GM23338 (cell line): ENCODE measurements around the gene FGGY. TPM values are rescaled to one million over a fixed set of nuclear protein-coding genes. Genes with fewer than 3 reads are reported as not detected.
A peak's percentile ranks its signal among the peaks of the same experiment; 100 is the strongest.

Source experiments
- ATAC-seq: fragments of 200-7000 bp; cut with Tn5 transposase; 3 replicates; pipeline ENCODE4 v1.9.1; 2020
- DNase-seq: peaks from one replicate; pipeline ENCODE4 v3.0.0-alpha.2; 2015; ENCODE audit warnings: low spot score
- H2AFZ ChIP-seq: fragments of 200-600 bp; sonication (generic); 2 replicates; pipeline ENCODE4 v1.8.0; 2016; ENCODE audit warnings: antibody characterized with exemption, mild to moderate bottlenecking, moderate library complexity
- H3F3A ChIP-seq: fragments of 200-600 bp; sonication (generic); replicated peaks from 2 replicates; pipeline ENCODE4 v1.8.0; 2017; ENCODE audit warnings: antibody characterized with exemption, mixed run types, low read depth
- H3K27ac ChIP-seq: fragments of 200-600 bp; sonication (generic); 2 replicates; pipeline ENCODE4 v1.6.1; 2016; ENCODE audit warnings: low read depth
- H3K27me3 ChIP-seq: fragments of 200-600 bp; sonication (generic); 2 replicates; pipeline ENCODE4 v1.8.0; 2016; ENCODE audit warnings: mild to moderate bottlenecking, mixed run types, moderate library complexity; ENCODE audit not compliant: insufficient read depth
- H3K36me3 ChIP-seq: fragments of 200-600 bp; sonication (generic); 2 replicates; pipeline ENCODE4 v1.8.0; 2016; ENCODE audit warnings: mild to moderate bottlenecking; ENCODE audit not compliant: insufficient read depth
- H3K4me1 ChIP-seq: fragments of 200-600 bp; sonication (generic); 2 replicates; pipeline ENCODE4 v1.8.0; 2016; ENCODE audit warnings: mild to moderate bottlenecking, moderate library complexity; ENCODE audit not compliant: insufficient read depth
- H3K4me2 ChIP-seq: fragments of 200-600 bp; sonication (generic); 2 replicates; pipeline ENCODE4 v1.7.1; 2017; ENCODE audit warnings: mixed run types
- H3K4me3 ChIP-seq: fragments of 200-600 bp; sonication (generic); 2 replicates; pipeline ENCODE4 v1.6.1; 2016; ENCODE audit warnings: mixed run types
- H3K79me2 ChIP-seq: fragments of 200-600 bp; sonication (generic); replicated peaks from 2 replicates; pipeline ENCODE4 v1.8.0; 2017; ENCODE audit warnings: mild to moderate bottlenecking; ENCODE audit not compliant: insufficient read depth
- H3K9me2 ChIP-seq: fragments of 200-600 bp; sonication (generic); 2 replicates; pipeline ENCODE4 v1.8.0; 2017; ENCODE audit not compliant: insufficient read depth
- H4K20me1 ChIP-seq: fragments of 200-600 bp; sonication (generic); replicated peaks from 2 replicates; pipeline ENCODE4 v1.8.0; 2017; ENCODE audit warnings: mild to moderate bottlenecking; ENCODE audit not compliant: insufficient read depth
- H3K27ac Mint-ChIP-seq: 2 replicates; pipeline ENCODE4 v1.8.0; 2020; ENCODE audit warnings: inconsistent platforms, mild to moderate bottlenecking, moderate library complexity, mixed read lengths
- H3K27me3 Mint-ChIP-seq: 3 replicates; pipeline ENCODE4 v1.8.0; 2022; ENCODE audit warnings: low read depth, mild to moderate bottlenecking, moderate library complexity, mixed read lengths, inconsistent platforms; ENCODE audit not compliant: insufficient read depth, poor library complexity
- H3K36me3 Mint-ChIP-seq: 3 replicates; pipeline ENCODE4 v1.8.0; 2021; ENCODE audit warnings: low read depth, mild to moderate bottlenecking, inconsistent platforms, moderate library complexity, mixed read lengths
- H3K4me1 Mint-ChIP-seq: 3 replicates; pipeline ENCODE4 v1.8.0; 2020; ENCODE audit warnings: mild to moderate bottlenecking, inconsistent platforms, mixed read lengths
- H3K4me3 Mint-ChIP-seq: 3 replicates; pipeline ENCODE4 v1.8.0; 2021; ENCODE audit warnings: moderate library complexity, mild to moderate bottlenecking, inconsistent platforms, mixed read lengths
- H3K9me3 Mint-ChIP-seq: 3 replicates; pipeline ENCODE4 v1.8.0; 2020; ENCODE audit warnings: moderate library complexity, mild to moderate bottlenecking, inconsistent platforms, mixed read lengths
- CREB1 ChIP-seq: fragments of 250-450 bp; sonication (Bioruptor Pico); IDR thresholded peaks from 2 replicates; pipeline ENCODE4 v1.5.0; 2020; ENCODE audit warnings: low read depth, mild to moderate bottlenecking, moderate library complexity
- ETS1 ChIP-seq: IDR thresholded peaks from 2 replicates; pipeline ENCODE4 v1.6.1; 2016; ENCODE audit warnings: antibody characterized with exemption
- EZH2 ChIP-seq: fragments of 200-600 bp; sonication (generic); IDR thresholded peaks from one replicate; pipeline ENCODE4 v1.8.0; 2017; ENCODE audit warnings: antibody characterized with exemption, mild to moderate bottlenecking, low read depth; ENCODE audit not compliant: unreplicated experiment
- EZH2phosphoT487 ChIP-seq: fragments of 200-600 bp; sonication (generic); IDR thresholded peaks from one replicate; pipeline ENCODE4 v1.8.1; 2018; ENCODE audit warnings: antibody characterized with exemption; ENCODE audit not compliant: unreplicated experiment
- JUNB ChIP-seq: IDR thresholded peaks from one replicate; pipeline ENCODE4 v1.6.1; 2016; ENCODE audit warnings: antibody characterized with exemption; ENCODE audit not compliant: unreplicated experiment
- NANOG ChIP-seq: IDR thresholded peaks from 2 replicates; pipeline ENCODE4 v1.6.1; 2016; ENCODE audit warnings: antibody characterized with exemption, borderline replicate concordance
- POLR2AphosphoS5 ChIP-seq: IDR thresholded peaks from 2 replicates; pipeline ENCODE4 v1.6.1; 2016; ENCODE audit warnings: antibody characterized with exemption, low read depth
- STAT1 ChIP-seq: IDR thresholded peaks from one replicate; pipeline ENCODE4 v1.6.1; 2016; ENCODE audit warnings: antibody characterized with exemption; ENCODE audit not compliant: unreplicated experiment
- ZNF114 ChIP-seq: fragments of 250-450 bp; sonication (Bioruptor Pico); IDR thresholded peaks from 2 replicates; pipeline ENCODE4 v1.5.0; 2020; ENCODE audit warnings: mild to moderate bottlenecking, moderate library complexity
- ZNF331 ChIP-seq: fragments of 250-450 bp; sonication (Bioruptor Pico); IDR thresholded peaks from 2 replicates; pipeline ENCODE4 v1.5.0; 2020; ENCODE audit warnings: low read depth, mild to moderate bottlenecking, moderate library complexity
- polyA plus RNA-seq: library from polyadenylated mRNA; unstranded; fragments of >200 nt; fragmentation: Nextera tagmentation; extraction: Ambion mirVana; gene quantifications from 2 replicates; pipeline ENCODE4 v1.2.1, GENCODE V29; 2016
- total RNA-seq: library from RNA; depleted of rRNA; stranded (reverse); fragments of >200 nt; shearing (Covaris generic); gene quantifications from 2 replicates; pipeline ENCODE4 v1.2.3, GENCODE V29; 2014
- TF ChIP-seq, protein P1 (sequence below), 2 experiments: fragments of 200-600 bp in 1 of 2; sonication (generic) in 1 of 2; conservative IDR thresholded peaks; 2 replicates each; pipeline versions ENCODE4 v1.5.1 to v1.6.1; 2016 to 2017; ENCODE audit warnings: antibody characterized with exemption in 2 of 2, low read depth in 2 of 2, mild to moderate bottlenecking in 2 of 2, moderate library complexity in 1 of 2
- TF ChIP-seq, protein P2 (sequence below): fragments of 250-450 bp; sonication (Bioruptor Pico); IDR thresholded peaks from 2 replicates; pipeline ENCODE4 v1.5.0; 2020; ENCODE audit warnings: mild to moderate bottlenecking, moderate library complexity

The FGGY gene
- total and polyA plus RNA-seq, 2 experiments from 2014 or later, result 10.9 to 21.4 TPM

DNA sequence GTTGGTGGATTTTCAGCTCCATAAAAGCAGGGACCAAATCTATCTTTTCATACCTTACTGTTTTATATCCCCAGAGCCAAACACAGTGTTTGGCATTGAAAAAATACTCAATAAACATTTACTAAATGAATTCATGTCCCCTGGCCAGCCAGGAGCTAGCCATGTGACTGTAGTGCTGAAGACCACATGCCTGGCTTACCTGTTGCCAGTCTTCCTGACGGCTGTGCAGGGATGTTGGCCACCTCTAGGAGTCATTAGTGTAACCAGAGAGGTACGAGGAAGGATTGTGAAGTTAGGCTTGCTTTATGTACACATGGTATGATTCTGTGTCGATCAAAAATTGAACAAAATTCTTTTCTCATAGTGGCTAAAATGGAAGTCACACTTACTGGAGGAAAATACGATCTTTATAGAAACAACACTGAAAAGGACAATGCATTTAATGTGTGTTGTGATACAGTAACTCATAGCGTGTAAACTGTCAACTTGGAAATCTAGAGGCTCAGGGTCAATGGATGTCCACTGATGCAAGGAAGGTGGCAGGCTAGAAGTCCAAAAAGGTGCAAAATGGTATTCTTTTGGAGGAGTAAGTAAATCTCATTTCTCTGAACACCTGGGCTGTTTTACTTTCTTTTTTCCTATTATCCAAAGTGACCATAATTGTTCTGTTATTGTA lies 60.9 kb downstream of the FGGY start (continued):
- TF ChIP-seq, protein P1, sequence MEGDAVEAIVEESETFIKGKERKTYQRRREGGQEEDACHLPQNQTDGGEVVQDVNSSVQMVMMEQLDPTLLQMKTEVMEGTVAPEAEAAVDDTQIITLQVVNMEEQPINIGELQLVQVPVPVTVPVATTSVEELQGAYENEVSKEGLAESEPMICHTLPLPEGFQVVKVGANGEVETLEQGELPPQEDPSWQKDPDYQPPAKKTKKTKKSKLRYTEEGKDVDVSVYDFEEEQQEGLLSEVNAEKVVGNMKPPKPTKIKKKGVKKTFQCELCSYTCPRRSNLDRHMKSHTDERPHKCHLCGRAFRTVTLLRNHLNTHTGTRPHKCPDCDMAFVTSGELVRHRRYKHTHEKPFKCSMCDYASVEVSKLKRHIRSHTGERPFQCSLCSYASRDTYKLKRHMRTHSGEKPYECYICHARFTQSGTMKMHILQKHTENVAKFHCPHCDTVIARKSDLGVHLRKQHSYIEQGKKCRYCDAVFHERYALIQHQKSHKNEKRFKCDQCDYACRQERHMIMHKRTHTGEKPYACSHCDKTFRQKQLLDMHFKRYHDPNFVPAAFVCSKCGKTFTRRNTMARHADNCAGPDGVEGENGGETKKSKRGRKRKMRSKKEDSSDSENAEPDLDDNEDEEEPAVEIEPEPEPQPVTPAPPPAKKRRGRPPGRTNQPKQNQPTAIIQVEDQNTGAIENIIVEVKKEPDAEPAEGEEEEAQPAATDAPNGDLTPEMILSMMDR (conservative IDR thresholded peaks at IDR 0.05; ENCODE audit: low read depth in 2 of 2), result peak in 1 of 2 experiments; percentile 27; a peak in 2 of 4 replicates
- TF ChIP-seq EZH2, result no peak
- no peak for TF ChIP-seq ZNF114 (CRISPR knock-in tag)

DNA sequence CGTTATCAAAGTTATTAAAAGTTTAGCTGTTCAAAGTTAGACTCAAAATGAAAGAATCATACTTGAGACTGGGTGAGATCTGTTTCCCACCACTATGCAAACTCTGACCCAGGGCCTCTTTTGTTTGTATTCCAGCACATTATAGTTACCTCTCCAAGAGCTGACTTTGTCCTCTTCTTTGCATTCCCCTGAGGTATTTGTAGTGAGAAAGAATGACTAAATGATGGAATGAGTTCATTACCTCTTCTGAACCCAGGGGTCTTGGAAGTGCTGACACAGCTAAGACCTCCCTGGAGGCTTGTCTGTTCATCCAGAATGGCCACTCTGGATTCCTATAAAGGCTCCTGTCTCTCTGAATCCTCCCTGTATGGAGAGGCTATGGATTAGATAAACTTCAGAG lies 62.4 kb downstream of the FGGY start:
- H3K4me3 ChIP-seq, result no peak overlapping the region
- H3K4me2 ChIP-seq, result no peak overlapping the region
- ATAC-seq (no peak), DNase-seq (no peak)
- H3K36me3 ChIP-seq, result no peaks in the 10 kb centered on the region
- H3F3A ChIP-seq, result no peaks in the 10 kb centered on the region
- no peak overlapping the region for H2AFZ ChIP-seq
- Mint-ChIP-seq H3K36me3 (no peaks in the 10 kb centered on the region), H3K9me3 (no peaks in the 10 kb centered on the region), H3K27me3 (peaks cover 3% of the 10 kb centered on the region), H3K4me3 (no peak overlapping the region), H3K4me1 (peaks cover 2% of the 10 kb centered on the region; the same call in 1 of the 3 replicates), H3K27ac (no peak overlapping the region)
- no peaks in the 10 kb centered on the region for H4K20me1 ChIP-seq
- no peaks in the 10 kb centered on the region for H3K79me2 ChIP-seq
- 0 out of 2 replicates have a peak, but pooled peaks cover under 1% of the 10 kb centered on the region for H3K9me2 ChIP-seq
- no peaks in the 10 kb centered on the region for H3K4me1 ChIP-seq
- H3K27me3 ChIP-seq, result no peaks in the 10 kb centered on the region
- no peak overlapping the region for H3K27ac ChIP-seq
- no peak for TF ChIP-seq EZH2
- no peak for TF ChIP-seq ETS1
- TF ChIP-seq ZNF331 (CRISPR knock-in tag), result no peak
- TF ChIP-seq NANOG, result no peak
- no peak for TF ChIP-seq POLR2AphosphoS5
- TF ChIP-seq STAT1, result no peak
- no peak for TF ChIP-seq CREB1 (CRISPR knock-in tag)
- no peak for TF ChIP-seq JUNB
- TF ChIP-seq, protein P2, sequence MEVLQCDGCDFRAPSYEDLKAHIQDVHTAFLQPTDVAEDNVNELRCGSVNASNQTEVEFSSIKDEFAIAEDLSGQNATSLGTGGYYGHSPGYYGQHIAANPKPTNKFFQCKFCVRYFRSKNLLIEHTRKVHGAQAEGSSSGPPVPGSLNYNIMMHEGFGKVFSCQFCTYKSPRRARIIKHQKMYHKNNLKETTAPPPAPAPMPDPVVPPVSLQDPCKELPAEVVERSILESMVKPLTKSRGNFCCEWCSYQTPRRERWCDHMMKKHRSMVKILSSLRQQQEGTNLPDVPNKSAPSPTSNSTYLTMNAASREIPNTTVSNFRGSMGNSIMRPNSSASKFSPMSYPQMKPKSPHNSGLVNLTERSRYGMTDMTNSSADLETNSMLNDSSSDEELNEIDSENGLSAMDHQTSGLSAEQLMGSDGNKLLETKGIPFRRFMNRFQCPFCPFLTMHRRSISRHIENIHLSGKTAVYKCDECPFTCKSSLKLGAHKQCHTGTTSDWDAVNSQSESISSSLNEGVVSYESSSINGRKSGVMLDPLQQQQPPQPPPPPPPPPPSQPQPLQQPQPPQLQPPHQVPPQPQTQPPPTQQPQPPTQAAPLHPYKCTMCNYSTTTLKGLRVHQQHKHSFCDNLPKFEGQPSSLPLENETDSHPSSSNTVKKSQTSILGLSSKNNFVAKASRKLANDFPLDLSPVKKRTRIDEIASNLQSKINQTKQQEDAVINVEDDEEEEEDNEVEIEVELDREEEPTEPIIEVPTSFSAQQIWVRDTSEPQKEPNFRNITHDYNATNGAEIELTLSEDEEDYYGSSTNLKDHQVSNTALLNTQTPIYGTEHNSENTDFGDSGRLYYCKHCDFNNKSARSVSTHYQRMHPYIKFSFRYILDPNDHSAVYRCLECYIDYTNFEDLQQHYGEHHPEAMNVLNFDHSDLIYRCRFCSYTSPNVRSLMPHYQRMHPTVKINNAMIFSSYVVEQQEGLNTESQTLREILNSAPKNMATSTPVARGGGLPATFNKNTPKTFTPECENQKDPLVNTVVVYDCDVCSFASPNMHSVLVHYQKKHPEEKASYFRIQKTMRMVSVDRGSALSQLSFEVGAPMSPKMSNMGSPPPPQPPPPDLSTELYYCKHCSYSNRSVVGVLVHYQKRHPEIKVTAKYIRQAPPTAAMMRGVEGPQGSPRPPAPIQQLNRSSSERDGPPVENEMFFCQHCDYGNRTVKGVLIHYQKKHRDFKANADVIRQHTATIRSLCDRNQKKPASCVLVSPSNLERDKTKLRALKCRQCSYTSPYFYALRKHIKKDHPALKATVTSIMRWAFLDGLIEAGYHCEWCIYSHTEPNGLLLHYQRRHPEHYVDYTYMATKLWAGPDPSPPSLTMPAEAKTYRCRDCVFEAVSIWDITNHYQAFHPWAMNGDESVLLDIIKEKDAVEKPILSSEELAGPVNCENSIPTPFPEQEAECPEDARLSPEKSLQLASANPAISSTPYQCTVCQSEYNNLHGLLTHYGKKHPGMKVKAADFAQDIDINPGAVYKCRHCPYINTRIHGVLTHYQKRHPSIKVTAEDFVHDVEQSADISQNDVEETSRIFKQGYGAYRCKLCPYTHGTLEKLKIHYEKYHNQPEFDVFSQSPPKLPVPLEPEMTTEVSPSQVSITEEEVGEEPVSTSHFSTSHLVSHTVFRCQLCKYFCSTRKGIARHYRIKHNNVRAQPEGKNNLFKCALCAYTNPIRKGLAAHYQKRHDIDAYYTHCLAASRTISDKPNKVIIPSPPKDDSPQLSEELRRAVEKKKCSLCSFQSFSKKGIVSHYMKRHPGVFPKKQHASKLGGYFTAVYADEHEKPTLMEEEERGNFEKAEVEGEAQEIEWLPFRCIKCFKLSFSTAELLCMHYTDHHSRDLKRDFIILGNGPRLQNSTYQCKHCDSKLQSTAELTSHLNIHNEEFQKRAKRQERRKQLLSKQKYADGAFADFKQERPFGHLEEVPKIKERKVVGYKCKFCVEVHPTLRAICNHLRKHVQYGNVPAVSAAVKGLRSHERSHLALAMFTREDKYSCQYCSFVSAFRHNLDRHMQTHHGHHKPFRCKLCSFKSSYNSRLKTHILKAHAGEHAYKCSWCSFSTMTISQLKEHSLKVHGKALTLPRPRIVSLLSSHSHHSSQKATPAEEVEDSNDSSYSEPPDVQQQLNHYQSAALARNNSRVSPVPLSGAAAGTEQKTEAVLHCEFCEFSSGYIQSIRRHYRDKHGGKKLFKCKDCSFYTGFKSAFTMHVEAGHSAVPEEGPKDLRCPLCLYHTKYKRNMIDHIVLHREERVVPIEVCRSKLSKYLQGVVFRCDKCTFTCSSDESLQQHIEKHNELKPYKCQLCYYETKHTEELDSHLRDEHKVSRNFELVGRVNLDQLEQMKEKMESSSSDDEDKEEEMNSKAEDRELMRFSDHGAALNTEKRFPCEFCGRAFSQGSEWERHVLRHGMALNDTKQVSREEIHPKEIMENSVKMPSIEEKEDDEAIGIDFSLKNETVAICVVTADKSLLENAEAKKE, result no peak
- TF ChIP-seq, protein P1 (conservative IDR thresholded peaks at IDR 0.05; ENCODE audit: low read depth in 2 of 2), result no peak
- no peak for TF ChIP-seq ZNF114 (CRISPR knock-in tag)
- no peak for TF ChIP-seq EZH2phosphoT487
